CD4-positive, alpha-beta T cell treated with Interleukin-6 at 100 ng/mL for 8 hours (primary cell): Measurements from ENCODE around the gene IER5.

Source experiments
- DNase-seq: peaks from one replicate; pipeline ENCODE4 v3.0.0-alpha.2; 2020; ENCODE audit warnings: mixed read lengths, low spot score

Gene IER5

GRCh38 chr1:181099152-181100014, 10.9 kb downstream of the IER5 start:
- DNase-seq, result peak; percentile 21

GRCh38 chr1:181100015-181100905, 11.8 kb downstream of the IER5 start:
- DNase-seq, result no peak

GRCh38 chr1:181100934-181101333, 12.4 kb downstream of the IER5 start:
- no peak for DNase-seq

GRCh38 chr1:181101581-181102226, 13.2 kb downstream of the IER5 start:
- no peak for DNase-seq

- no peak for DNase-seq
Observed at GRCh38 chr1:181102841-181103240, 14.3 kb downstream of the IER5 start.

- DNase-seq, result no peak
Observed at GRCh38 chr1:181103399-181103798, 14.9 kb downstream of the IER5 start.

- no peak for DNase-seq
Observed at GRCh38 chr1:181104042-181104789, 15.7 kb downstream of the IER5 start.

GRCh38 chr1:181104790-181105133, 16.3 kb downstream of the IER5 start:
- peak; percentile 29 for DNase-seq

GRCh38 chr1:181105134-181106021, 16.9 kb downstream of the IER5 start:
- peak; percentile 94 for DNase-seq

GRCh38 chr1:181106022-181106312, 17.5 kb downstream of the IER5 start:
- no peak for DNase-seq

- DNase-seq, result no peak
Observed at GRCh38 chr1:181106479-181106878, 18.0 kb downstream of the IER5 start.

GRCh38 chr1:181107711-181108110, 19.2 kb downstream of the IER5 start:
- DNase-seq, result no peak

- no peak for DNase-seq
Observed at GRCh38 chr1:181108304-181108867, 19.9 kb downstream of the IER5 start.

- DNase-seq, result no peak
Observed at GRCh38 chr1:181110013-181110412, 21.5 kb downstream of the IER5 start.

GRCh38 chr1:181111559-181111958, 23.1 kb downstream of the IER5 start:
- DNase-seq, result no peak

- no peak for DNase-seq
Observed at GRCh38 chr1:181112071-181112929, 23.8 kb downstream of the IER5 start.

GRCh38 chr1:181113059-181113641, 24.6 kb downstream of the IER5 start:
- DNase-seq, result no peak

GRCh38 chr1:181114574-181115367, 26.3 kb downstream of the IER5 start:
- no peak for DNase-seq

- no peak for DNase-seq
Observed at GRCh38 chr1:181115368-181115684, 26.8 kb downstream of the IER5 start.
